NCI-H1105 treated with DMSO at 0.1 percent for 48 hours (cell line): Measurements from ENCODE around the gene MYOG.

Experiments
- DNase-seq: peaks from one replicate; lab custom pipeline; 2025; lab: John Stamatoyannopoulos, UW

The MYOG gene

DNA sequence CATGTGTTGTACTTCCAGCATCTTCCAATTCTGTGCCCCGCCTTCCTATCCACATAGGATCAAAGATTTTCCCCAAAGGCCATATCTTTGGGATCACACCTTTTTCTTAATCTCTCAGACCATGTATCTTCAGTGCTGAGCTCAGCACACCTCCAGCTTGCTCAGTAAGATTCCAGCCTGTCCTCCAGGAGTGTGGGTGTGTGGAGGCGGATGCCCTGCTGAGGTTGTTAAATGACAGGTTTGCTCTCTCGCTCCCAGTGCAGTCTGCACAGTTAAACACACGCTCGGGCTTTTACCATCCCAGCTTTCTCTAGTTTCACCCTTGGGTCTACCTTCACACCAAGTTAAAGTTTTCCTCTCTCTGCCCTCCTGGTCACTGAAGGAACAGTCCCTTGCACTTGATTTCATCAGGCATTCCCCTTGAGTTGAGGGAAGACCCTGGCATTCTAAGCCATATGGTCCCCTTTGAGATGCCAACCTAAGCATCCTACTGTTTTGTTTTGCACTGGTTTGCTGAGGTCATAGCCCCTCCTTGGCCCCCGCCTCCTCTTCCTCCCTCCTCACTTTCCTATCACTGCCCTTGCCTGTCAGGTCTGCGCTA is 13.7 kb downstream of the MYOG start:
- no peak for DNase-seq

- peak; percentile 16 for DNase-seq
These were observed 16.6 kb downstream of the MYOG start for GRCh38 chr1:203069030-203069747.

- no peak for DNase-seq
These were observed 18.8 kb downstream of the MYOG start for GRCh38 chr1:203066965-203067364.

DNA sequence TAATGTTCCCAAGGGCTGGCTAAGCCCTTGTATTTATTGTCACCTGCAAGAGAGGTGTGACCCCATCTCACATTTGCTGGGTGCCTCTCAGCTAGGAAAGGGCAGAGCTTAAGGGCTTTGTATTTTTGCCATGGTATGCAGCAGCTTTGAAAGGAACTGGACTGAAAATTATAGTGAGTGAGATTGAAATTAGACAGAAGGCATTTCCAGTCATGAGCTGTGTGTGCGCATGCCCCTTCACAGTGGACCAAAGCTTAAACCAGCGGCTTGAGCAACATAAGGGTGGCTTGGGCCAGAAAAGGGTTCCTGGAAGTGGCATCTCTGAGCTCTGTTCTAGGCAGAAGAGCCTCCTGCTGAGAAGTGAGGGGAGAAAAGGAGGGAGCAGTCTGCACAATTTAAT is 19.8 kb downstream of the MYOG start:
- no peak for DNase-seq

- DNase-seq = no peak
These were observed 20.6 kb downstream of the MYOG start for GRCh38 chr1:203065191-203065590.

DNA sequence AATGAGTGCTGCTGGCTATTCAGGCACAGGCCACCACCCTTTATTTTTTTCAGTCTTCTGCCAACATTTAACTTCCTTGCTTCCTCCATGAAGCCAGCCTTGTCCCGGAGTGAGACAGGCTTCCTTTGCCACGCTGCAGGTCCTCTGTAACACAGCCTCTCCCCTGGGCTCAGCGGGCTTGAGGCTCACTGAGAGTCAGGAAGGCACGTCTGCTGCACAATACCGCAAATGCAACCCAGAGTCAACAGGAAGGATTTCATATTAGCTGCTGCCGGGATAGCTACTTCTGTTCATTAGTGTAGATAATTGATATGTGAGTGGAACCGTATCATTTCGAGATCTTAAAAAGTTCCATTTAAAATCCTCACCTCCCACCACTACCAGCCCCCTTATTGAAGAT is 22.5 kb downstream of the MYOG start:
- no peak for DNase-seq

DNA sequence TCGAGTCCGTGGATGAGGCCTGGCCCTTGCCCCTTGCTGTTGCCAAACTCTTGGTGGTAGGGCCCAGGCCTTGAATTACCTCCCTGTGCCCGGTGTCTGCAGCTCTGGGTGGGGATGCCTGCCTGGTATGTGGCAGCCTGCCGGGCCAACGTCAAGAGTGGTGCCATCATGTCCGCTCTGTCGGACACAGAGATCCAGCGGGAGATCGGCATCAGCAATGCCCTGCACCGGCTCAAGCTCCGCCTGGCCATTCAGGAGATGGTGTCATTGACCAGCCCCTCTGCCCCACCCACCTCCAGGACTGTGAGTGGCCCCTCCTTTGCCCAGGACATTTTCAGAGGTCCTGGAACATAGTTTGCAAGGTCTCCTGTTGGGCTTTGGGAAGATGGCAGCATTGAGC is 25.7 kb downstream of the MYOG start:
- DNase-seq = no peak

DNA sequence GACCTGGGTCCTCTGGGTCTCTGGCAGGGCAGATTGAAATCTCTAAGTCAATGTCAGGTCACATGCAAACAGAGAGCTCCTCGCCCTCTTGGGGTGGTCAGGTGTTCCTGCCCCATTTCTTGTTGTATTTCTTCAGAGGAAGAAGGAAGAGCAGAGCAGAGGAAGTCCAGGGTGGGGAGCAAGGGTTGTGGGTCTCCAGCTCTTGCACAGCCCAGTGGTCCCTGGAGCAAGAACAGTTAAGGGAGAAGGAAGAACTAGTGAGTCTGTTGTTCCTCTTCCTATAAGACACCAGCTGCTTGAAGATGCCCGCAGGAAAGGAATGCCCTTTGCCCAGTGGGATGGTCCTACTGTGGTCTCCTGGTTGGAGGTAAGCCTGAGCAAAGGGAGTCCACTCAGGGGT is 26.3 kb downstream of the MYOG start:
- DNase-seq = no peak

GRCh38 chr1:203058676-203058935 is 27.2 kb downstream of the MYOG start:
- no peak for DNase-seq

DNA sequence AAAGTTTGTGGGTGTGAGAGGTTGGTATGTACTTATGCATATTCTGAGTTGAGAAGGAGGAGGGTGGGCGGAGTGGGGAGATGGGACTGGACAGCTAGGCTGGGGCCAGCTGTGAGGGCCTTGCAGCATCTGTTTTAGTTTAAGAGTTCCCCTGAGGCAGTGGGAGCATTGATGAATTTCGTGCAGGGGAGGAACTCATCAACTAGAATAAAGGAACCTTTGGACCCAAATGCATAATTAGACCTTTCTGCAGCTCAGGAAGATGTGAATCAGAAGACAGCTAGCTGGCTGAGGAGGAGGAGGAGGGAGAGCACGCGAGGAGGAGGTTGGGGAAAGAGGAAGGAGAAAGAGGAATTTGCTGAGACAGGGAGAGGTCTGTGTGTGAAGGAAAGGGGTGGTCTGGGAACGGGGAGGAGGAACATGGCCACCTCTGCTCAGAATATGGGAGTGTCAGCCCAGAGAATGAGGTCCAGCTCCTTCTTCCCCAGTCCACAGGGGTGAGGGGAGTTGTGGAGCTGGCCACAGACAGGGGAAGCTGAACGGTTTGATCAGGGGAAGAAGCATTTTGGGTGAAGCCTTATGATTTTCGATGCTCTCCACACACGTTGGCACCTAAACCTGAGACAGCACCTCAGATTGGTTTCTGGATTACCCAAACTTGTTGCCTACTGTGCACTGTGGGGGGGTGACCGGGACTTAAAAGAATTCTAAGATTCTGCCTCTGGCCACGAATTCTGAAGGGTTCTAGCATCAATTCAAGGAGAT is 27.7 kb downstream of the MYOG start:
- no peak for DNase-seq

DNA sequence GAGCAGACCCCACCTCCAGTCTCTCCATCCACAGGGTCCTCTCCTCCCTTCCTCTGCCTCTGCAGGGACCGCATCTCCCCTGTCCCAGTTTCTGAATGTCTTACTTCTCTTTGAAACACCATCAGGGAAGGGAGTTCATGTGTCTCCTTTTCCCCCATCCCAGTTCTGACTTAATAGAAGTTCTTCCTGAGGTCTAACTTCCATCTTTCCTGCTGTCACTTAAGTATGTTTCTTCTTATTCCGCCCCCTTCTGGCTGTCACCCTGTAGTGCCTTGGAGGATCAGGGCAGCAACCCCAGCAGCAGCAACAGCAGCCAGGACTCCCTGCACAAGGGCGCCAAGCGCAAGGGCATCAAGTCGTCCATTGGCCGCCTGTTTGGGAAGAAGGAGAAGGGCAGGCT is 29.3 kb downstream of the MYOG start:
- DNase-seq = no peak

DNA sequence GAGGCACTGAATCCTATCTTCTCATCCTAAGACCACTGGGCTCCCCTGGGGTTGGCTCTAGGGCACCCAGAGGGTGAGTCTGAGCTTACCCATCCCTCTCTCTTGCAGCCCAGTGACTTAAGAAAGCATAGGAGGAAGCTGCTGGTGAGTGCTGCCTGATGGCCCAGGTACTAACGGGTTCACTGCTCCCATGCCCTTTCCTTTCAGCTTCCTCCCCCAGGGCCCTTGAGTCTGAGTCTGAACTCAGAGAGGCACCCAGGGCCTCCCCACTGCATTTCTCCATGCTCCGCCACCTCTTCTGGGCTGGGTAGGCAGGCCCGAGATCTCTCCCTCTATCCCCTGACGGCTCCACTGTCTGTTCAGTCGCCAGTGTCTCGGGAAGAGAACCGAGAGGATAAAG is 29.8 kb downstream of the MYOG start:
- no peak for DNase-seq

GRCh38 chr1:203055161-203055799 is 30.5 kb downstream of the MYOG start:
- DNase-seq = no peak

GRCh38 chr1:203054642-203055041 is 31.2 kb downstream of the MYOG start:
- no peak for DNase-seq

DNA sequence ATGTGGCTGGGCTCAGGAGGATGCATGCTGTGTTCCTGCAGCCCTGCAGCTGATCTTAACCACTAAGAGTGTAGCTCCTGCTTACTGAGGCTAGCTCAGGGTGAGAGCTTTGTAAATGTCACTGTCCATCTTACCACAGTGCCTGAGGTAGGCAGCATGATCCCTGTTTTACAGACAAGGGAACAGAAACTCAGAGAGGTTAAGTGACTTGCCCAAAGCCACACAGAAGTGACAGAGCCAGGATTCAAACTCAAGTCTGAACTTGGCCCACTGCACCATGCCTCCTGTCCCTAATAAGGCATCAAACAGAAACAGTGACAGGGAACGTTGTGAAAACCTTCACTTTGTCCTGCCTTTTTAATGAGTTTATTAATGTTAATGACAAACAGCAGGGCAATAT is 31.6 kb downstream of the MYOG start:
- no peak for DNase-seq

DNA sequence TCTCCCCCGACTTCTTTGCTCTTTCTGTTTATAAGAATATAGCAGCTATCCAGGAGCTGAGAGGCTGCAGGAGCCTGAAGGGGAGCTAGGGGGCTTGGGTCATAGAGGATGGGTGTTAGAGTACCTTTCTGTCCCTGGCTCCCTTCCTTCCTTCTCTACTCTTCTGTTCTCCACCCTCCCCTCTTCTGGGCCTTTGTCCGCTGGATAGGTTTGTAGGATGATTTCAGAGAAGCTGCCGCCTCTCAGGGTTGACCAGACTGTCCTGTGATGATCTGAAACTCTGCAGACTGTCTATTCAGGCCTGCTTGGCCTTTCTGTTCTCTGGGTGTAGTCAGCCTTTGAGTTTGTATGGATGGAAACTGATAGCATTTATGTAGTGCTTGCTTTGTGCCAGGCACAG is 33.2 kb downstream of the MYOG start:
- peak; percentile 31 for DNase-seq

GRCh38 chr1:203051841-203052324 is 33.9 kb downstream of the MYOG start:
- DNase-seq = peak; percentile 92

DNA sequence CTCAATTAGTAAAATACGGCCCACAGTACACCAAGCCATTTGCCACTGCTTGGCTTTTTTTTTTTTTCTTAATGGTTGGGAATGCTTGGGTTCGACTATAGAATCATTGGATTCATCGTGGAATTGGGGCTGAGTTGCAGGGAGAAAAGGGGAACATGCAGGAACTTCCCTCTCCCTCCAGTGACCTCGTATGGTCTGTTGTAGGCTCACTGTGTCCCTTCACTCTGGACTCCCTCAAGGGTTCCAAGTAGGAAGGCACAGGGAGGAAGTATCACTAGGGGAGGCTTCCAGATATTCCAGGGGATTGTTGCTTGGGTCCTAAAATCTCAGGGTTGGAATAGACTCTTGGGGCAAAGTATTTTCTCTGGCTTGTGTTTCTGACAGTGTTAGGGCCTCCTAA is 35.0 kb downstream of the MYOG start:
- DNase-seq = no peak

DNA sequence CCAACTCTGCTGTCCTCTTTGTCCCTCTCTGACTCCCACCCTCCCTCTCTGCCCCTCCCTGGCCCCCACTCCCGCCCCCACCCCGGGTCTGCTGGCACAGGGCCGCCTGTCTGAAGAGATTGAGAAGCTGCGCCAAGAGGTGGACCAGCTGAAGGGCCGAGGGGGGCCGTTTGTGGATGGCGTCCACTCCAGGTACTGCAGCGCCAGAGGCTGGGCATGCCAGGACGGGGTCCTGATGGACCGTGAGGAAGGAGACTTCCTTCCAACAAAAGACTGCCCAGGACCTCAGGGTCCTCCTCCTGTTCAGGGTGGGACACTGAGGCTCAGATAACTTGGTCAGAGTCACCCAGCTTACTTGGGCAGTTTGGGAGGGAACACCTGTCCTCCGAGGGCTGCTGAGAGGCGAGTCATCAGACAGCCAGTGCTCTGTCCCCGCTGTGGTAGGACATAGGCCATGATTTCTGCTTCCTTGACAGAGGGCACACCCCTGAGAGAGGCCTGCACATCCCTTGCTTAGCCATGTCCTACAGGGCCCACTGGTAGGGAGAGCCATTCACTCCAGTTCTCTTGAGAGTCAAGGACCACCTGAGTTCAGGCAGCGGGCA is 36.1 kb downstream of the MYOG start:
- DNase-seq = no peak

GRCh38 chr1:203049077-203049476 is 36.7 kb downstream of the MYOG start:
- DNase-seq = no peak

- DNase-seq = no peak
These were observed 37.2 kb downstream of the MYOG start for GRCh38 chr1:203048555-203049051.

DNA sequence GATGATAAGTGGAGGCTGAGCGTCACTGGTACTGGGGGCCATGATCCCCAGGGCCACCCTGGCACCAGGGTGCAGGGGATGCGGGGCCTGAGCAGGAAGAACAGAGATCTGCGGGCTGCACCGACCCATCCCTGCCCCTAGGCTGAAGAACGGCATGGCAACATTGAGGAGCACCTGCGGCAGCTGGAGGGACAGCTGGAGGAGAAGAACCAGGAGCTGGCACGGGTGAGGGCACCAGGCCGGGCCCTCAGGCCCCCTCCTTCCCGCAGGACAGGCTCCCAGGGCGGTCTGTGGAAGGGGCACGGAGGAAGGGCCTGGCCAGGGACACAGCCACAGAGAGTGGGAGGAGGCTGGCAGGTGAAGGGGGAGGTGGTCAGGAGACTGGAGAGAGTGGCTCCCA is 37.7 kb downstream of the MYOG start:
- no peak for DNase-seq
